ENCODE results near the gene MARCKSL1.

DNA sequence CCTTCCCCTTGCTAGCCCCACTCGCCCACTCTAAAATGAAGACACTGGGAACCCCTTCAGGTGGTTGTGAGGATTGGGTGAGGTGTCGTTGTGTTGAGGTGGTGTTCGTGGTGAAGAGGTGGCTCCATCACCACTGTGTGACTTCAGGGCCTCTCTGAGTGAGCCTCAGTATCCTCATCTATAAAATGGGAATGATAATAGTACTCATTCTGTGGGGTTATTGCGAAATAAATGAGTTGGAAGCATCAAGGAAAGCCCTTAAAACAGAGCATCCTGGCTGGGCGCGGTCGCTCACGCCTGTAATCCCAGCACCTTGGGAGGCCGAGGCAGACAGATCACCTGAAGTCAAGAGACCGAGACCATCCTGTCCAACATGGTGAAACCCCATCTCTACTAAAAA is 6.7 kb upstream of the MARCKSL1 start:
- TF ChIP-seq ZBTB8A (CRISPR knock-in tag; IDR thresholded peaks at IDR 0.05; ENCODE audit: borderline replicate concordance, low read depth), result no peak
- TF ChIP-seq TAF1 (CRISPR knock-in tag; IDR thresholded peaks at IDR 0.05), result no peak

All from HepG2 (cell line).